GM21360 (cell line): ENCODE measurements around the gene NTF3.
"Not testable (repeated sequence)": the region's sequence is repeated elsewhere in the genome, so short reads cannot be mapped to it uniquely, and the experiment has no call there.

Source experiments
- ATAC-seq: cut with Tn5 transposase; IDR thresholded peaks from one replicate; pipeline ENCODE4 v1.9.1; 2021; ENCODE audit warnings: mild to moderate bottlenecking, moderate library complexity; ENCODE audit not compliant: unreplicated experiment

Gene NTF3

GRCh38 chr12:5524769-5525436 is 93.0 kb downstream of the NTF3 start:
- ATAC-seq = no peak

GRCh38 chr12:5525783-5526367 is 94.0 kb downstream of the NTF3 start:
- no peak for ATAC-seq

GRCh38 chr12:5533368-5533767 is 101.5 kb downstream of the NTF3 start:
- no peak for ATAC-seq

- no peak for ATAC-seq
Observed at GRCh38 chr12:5534426-5535199, 102.7 kb downstream of the NTF3 start.

GRCh38 chr12:5535541-5535940 is 103.6 kb downstream of the NTF3 start:
- no peak for ATAC-seq

GRCh38 chr12:5537026-5537615 is 105.2 kb downstream of the NTF3 start:
- ATAC-seq = not testable (repeated sequence)

- ATAC-seq = no peak
Observed at GRCh38 chr12:5537771-5538170, 105.9 kb downstream of the NTF3 start.
